Measurements from ENCODE around the gene KDM5B.

GRCh38 chr1:202698276-202698675 lies 109.9 kb downstream of the KDM5B start:
- TF ChIP-seq ZNF609 (CRISPR knock-in tag; IDR thresholded peaks at IDR 0.05; ENCODE audit: borderline replicate concordance) (no peak), RAD21 (CRISPR knock-in tag; conservative IDR thresholded peaks at IDR 0.05 in 1 of 2, IDR thresholded peaks at IDR 0.05 in 1 of 2) (no peak), MAZ (CRISPR knock-in tag; conservative IDR thresholded peaks at IDR 0.05 in 1 of 2, IDR thresholded peaks at IDR 0.05 in 1 of 2) (no peak), ELF4 (CRISPR knock-in tag; IDR thresholded peaks at IDR 0.05) (no peak), POLR2A (conservative IDR thresholded peaks at IDR 0.05) (no peak), PPARD (CRISPR knock-in tag; IDR thresholded peaks at IDR 0.05) (no peak), CREBBP (IDR thresholded peaks at IDR 0.05; ENCODE audit: low read depth, low read length) (no peak), NFIC (IDR thresholded peaks at IDR 0.05) (no peak)

All from K562 (cell line).